Fibroblast of villous mesenchyme (primary cell): Measurements from ENCODE around the gene UCN. TPM values are rescaled to one million over a fixed set of nuclear protein-coding genes. Genes with fewer than 3 reads are reported as not detected.

ENCODE experiments used
- DNase-seq: peaks from one replicate; pipeline ENCODE4 v3.0.0-alpha.2; 2010; ENCODE audit warnings: low read depth
- H3K4me3 ChIP-seq: 2 replicates; pipeline ENCODE4 v1.5.1; 2011; ENCODE audit warnings: low read depth, mild to moderate bottlenecking, low read length
- total RNA-seq: library from RNA; depleted of rRNA; stranded (reverse); fragments of >200 nt; gene quantifications from 2 replicates; pipeline ENCODE4 v1.2.3, GENCODE V29; 2012
- TF ChIP-seq, protein P1 (sequence below): IDR thresholded peaks from 2 replicates; pipeline ENCODE4 v1.5.1; 2012; ENCODE audit warnings: low read depth, mild to moderate bottlenecking, low read length; ENCODE audit not compliant: insufficient read depth

Gene UCN
- total RNA-seq, 1 donor = 0.43 TPM

DNA sequence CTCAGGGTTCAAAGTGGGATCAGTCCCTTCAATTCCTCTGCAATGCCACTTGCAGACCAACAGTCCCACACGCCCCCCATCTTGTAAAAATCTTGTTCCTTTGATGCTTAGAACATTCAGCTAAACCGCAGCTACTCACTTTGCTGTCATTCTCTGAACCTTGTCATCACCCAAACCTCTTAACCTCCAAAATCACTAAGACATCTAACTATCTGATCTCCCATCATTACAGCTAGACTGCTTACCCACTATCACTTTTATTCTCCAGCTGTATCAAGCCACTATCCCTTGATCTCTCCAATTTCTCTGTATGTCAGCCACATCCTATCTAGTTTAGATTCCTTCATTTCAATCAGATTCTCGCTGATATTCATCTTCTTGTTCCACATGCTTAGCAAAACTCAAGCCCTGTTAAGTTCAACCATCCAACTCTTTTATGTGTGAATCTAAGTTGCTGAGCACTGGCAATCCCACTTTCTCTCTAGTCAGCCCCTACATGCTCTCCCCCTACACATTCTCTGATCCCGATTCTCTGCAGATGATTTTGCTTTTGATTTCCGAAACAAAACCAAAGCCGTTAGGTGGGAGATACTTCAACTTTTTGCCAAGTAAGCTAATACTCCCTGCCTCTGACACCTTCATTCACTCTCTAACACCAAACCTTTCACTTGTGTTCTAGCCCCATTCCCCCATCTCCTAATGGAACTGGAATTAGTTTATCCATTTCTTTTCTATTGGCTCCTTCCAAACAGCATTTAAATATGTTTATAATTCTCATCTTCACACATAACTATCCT lies 43.8 kb upstream of the UCN start:
- TF ChIP-seq, protein P1, sequence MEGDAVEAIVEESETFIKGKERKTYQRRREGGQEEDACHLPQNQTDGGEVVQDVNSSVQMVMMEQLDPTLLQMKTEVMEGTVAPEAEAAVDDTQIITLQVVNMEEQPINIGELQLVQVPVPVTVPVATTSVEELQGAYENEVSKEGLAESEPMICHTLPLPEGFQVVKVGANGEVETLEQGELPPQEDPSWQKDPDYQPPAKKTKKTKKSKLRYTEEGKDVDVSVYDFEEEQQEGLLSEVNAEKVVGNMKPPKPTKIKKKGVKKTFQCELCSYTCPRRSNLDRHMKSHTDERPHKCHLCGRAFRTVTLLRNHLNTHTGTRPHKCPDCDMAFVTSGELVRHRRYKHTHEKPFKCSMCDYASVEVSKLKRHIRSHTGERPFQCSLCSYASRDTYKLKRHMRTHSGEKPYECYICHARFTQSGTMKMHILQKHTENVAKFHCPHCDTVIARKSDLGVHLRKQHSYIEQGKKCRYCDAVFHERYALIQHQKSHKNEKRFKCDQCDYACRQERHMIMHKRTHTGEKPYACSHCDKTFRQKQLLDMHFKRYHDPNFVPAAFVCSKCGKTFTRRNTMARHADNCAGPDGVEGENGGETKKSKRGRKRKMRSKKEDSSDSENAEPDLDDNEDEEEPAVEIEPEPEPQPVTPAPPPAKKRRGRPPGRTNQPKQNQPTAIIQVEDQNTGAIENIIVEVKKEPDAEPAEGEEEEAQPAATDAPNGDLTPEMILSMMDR = no peak
- DNase-seq = no peak
- no peak overlapping the region for H3K4me3 ChIP-seq

DNA sequence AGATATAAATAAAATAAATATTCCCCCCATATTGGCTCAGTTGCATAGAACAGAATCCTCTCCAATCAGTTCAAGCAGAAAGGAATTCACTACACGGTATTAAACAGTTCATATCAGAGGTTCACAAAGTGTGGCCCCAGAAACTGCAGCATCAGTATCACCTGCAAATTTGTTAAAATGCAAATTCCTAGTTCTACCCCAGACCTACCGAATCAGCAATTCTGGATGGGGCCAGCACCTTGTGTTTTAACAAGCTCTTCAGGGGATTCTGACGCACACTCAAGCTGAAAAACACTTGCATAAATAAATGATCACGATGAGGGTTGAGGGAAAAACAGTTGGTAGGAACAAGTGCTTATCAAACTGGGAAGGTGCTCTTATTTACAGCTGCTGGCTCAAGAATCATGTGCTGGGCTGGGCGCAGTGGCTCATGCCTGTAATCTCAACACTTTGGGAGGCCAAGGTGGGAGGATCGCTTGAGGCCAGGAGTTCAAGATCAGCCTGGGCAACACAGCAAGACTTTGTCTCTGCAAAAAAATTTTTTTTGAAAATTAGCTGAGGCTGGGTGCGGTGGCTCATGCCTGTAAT lies 42.0 kb upstream of the UCN start:
- TF ChIP-seq, protein P1 = no peak
- no peak overlapping the region for H3K4me3 ChIP-seq
- no peak for DNase-seq

DNA sequence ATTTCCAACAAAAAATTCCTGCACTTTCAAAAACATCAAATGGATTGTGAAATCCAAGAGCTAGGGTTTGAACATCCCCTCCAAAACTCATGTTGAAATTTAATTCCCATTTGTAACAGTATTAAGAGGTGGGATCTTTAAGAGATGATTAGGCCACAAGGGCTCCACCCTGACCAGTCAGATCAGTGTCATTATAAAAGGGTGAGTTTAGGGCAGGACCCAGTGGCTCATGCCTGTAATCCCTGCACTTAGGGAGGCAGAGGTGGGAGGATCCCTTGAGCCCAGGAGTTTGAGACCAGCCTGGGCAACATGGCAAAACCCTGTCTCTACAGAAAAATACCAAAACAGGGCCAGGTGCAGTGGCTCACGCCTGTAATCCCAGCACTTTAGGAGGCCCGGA lies 39.4 kb upstream of the UCN start:
- no peak for DNase-seq
- TF ChIP-seq, protein P1 = no peak
- no peak overlapping the region for H3K4me3 ChIP-seq

DNA sequence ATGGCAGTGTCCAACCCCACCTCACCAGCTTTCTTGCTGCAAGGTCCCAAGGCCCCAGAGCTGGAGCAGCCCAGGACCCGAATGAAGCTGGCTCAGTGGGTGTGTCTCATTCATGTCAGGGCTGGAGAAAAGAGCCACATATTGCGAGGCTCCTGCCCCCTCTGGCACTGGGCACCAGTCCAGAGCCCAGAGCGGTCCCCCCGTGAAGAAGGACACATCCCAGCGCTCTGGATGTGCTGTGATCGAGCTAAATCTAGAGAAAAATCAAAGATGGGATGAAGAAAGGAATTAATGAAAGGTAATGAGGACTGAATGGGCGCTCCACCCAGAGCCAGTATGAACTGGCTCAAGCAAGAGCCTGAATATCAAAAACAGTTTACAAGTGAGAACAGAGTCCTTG lies 27.9 kb upstream of the UCN start:
- TF ChIP-seq, protein P1 = no peak
- no peak overlapping the region for H3K4me3 ChIP-seq
- no peak for DNase-seq

DNA sequence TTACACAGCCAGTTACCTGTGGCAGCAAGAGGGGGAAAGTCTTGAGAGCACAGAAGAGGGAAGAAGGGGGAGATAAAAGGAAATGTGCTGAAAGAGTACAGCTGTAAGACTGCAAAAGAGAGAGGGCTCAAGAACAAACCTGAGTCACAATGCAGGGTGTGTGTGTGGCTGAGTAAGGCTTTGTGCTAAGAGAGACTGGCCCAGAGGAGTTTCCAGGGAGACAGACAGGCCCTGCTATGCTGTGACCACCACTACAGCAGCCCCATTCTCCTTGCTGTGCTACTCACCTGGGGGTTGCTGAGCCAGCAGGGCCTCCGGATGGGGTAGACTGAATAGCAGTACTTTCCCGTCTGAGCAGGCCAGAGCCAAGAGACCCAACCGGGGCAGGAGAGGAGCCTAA lies 27.1 kb upstream of the UCN start:
- DNase-seq = no peak
- TF ChIP-seq, protein P1 = no peak
- no peak overlapping the region for H3K4me3 ChIP-seq

DNA sequence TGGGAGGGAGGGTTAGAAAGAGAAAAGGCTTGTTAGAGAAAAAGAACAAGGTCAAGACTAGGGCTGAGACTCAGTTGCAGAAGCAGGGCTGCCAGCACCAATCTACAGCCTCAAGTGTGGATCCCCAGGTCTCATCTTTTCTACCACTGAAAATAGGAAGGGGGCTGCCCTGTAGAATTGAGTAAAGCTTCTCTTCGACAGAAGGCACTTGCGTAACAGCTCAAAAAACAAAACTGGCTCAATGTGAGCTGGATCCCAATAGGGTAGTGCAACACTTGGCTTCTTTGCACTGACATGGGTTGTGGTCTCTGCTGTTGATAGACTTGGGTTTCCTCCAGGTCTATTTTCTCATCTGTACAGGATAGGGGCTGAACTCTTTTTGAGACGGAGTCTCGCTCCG lies 16.5 kb upstream of the UCN start:
- TF ChIP-seq, protein P1 = no peak
- H3K4me3 ChIP-seq = no peak overlapping the region
- DNase-seq = no peak
